SU-DHL-6 (cell line): Measurements from ENCODE around the gene ABHD5.

ENCODE experiments used
- CTCF ChIP-seq: fragments of 200-600 bp; sonication (generic); IDR thresholded peaks from one replicate; pipeline ENCODE4 v1.5.1; 2017; ENCODE audit warnings: antibody characterized with exemption, mild to moderate bottlenecking, low read length, moderate library complexity; ENCODE audit not compliant: insufficient read depth, poor library complexity, severe bottlenecking
- EZH2phosphoT487 ChIP-seq: fragments of 200-600 bp; sonication (generic), shearing (Covaris generic); conservative IDR thresholded peaks from 2 replicates; pipeline ENCODE4 v1.6.1; 2018; ENCODE audit warnings: mild to moderate bottlenecking, antibody characterized with exemption, low read length, moderate library complexity, mixed read lengths

- TF ChIP-seq CTCF (no peak), EZH2phosphoT487 (no peak)
Observed at GRCh38 chr3:43676441-43676840, 14.3 kb upstream of the ABHD5 start.
